GM12801 (cell line): ENCODE data around the gene DMXL1.

Experiments used
- TF ChIP-seq, protein P1 (sequence below): IDR thresholded peaks from one replicate; pipeline ENCODE4 v1.5.1; 2011; ENCODE audit warnings: control low read depth; ENCODE audit not compliant: insufficient read length; ENCODE audit errors: extremely low read depth

The DMXL1 gene

DNA sequence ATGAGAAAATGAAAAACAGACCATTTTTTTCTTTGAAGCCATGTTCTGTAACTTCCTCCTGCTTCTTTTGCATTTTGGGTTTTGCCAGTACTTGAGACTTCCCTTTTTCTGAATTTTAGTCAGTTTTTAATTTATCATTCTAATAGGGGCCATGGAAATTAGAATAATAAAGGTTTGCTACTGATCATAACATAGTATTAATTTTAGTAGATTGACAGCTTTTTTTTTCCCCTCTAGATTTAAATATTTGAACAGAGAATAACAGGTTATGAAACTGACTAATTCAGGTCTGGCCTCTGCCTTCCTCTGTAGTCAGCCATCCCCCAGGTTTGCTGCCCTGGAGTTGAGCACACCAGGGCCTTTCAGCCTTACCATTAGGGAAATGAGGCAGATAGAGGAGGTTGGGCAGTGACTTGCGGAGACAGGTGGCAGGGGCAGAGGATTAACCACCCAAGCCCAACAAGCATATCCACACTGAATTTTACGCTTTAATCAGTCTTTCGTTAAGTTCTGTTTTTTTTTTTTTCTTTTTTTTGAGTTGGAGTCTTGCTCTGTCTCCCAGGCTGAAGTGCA lies 204.8 kb downstream of the DMXL1 start:
- TF ChIP-seq, protein P1, sequence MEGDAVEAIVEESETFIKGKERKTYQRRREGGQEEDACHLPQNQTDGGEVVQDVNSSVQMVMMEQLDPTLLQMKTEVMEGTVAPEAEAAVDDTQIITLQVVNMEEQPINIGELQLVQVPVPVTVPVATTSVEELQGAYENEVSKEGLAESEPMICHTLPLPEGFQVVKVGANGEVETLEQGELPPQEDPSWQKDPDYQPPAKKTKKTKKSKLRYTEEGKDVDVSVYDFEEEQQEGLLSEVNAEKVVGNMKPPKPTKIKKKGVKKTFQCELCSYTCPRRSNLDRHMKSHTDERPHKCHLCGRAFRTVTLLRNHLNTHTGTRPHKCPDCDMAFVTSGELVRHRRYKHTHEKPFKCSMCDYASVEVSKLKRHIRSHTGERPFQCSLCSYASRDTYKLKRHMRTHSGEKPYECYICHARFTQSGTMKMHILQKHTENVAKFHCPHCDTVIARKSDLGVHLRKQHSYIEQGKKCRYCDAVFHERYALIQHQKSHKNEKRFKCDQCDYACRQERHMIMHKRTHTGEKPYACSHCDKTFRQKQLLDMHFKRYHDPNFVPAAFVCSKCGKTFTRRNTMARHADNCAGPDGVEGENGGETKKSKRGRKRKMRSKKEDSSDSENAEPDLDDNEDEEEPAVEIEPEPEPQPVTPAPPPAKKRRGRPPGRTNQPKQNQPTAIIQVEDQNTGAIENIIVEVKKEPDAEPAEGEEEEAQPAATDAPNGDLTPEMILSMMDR: no peak

DNA sequence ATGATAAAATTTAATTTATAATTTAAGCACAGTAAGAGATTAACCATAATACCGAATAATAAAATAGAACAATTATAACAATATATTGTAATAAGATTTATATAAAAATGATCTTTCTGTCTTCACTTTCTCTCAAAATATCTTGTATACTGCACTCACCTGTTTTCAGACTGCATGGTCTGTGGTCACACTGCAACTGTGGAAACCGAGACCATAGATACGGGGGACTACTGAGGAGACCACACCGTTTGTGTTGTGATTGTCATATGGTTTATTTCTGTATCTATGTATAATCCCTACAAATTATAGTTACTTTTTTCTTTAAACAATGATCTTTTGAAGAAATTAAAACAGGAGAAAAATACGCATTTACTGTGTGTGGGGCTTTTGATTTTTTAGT lies 206.1 kb downstream of the DMXL1 start:
- TF ChIP-seq, protein P1: no peak

DNA sequence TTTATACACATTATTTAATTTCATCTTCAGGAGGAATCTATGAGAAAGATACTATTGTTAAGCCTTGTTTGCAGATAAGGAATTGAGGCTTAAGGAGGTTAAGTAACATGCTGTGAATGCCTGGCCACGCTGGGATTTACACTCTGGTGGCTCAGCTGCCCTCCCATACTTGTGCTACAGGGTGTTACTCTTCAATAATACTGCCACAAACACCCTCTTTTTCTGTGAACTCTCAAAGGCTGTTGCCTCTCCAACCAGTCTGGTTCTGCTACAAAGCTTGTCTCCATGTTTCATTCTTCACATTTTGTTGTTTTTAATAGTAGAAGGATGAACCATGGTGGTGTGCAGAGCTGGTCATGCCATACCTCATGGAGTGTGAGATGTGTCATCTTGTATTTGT lies 208.2 kb downstream of the DMXL1 start:
- TF ChIP-seq, protein P1: no peak

DNA sequence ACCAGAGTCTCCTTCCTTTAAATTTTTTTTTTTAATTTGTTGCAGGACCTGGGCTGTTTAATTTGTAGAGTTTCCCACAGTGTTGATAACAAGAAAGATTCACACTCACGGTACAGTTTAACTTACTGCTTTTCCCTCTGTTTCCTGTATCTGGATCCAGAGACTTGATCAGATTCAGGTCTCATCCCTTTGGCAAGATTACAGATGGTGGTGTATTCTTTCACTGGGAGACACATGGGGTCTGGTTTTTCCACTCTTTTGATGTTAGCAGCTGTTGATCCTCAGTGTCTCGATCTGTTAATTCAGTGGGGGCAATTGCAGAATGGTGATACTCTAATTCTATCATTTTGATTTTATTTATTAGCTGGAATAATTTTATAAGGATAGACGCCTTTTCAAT lies 209.5 kb downstream of the DMXL1 start:
- TF ChIP-seq, protein P1: no peak

DNA sequence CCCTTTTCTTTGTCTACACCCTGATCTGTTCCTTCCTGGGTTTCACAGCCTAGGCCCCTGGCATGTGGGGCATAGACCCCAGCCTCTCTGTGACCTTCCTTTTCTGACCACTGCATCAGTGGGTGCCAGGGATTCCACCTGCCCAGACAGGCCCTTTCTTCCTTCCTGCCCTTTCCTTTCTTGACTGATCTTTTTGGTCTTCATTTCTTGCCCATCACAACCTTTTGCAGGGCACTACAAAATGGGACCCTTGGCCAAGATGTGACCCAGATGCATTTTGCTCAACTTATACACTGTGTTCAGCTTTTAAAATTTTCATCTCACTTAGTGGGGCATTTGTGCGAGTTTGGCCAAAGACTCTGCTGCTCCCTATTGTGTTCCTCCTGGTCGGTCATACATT lies 211.7 kb downstream of the DMXL1 start:
- TF ChIP-seq, protein P1: no peak

DNA sequence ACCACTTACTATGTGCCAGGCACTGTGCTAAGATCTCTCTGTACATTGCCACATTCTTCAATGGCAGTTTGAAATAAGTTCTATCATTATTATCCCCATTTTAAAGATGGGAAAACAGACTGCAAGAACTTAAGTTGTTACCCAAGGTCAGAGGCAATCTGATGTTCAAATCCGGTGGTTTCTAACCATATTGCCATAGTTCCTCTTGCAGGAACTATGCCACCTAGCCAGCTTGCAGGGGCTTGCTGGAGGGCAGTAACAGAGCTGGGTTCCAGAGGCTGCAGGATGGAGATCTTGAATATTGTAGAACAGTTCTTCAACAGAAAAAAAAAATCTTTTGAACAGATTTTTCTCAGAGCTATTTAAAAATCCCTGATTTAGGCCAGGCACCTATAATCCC lies 213.1 kb downstream of the DMXL1 start:
- TF ChIP-seq, protein P1: no peak

DNA sequence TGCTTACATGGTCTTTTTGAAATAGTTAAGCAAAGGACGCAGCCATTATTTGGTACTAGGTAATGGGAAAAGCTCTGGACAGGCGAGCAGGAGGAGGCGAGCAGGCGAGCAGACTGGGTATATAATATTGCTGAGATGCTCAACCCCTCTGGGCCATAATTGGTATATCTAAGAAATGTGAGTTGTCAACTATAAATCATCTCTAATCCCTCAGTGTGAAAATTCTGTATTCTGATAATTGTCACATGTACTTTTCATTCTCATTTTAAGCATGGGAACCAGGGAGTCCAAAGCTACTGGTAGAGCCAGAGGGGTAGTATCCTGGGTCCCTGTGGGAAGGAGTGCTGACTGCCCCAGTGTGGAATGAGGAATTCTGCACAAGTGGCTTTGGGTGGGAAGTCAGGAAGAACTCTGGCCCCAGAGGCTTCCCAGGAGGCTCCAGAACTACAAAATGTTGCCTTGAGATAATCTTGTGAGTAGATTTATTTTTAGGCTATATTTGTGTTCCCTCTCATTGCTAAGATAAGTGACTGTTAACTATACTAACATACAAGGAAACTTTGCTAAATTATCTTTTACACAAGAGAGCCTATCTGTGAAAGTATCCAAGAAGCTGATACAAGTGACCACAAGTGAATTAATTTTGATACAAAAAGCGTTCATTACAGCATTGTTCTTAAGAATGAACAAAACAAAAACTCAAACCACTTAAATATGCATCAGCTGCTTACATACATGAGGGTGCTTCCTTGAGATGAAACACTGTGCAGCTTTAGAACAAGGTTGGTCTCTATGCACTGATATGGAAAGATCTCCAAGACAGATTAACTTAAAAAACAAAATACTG lies 214.4 kb downstream of the DMXL1 start:
- TF ChIP-seq, protein P1: no peak
